Spleen (tissue), 11 donors: ENCODE measurements around the gene PAQR4. TPM values are rescaled to one million over a fixed set of nuclear protein-coding genes. Genes with fewer than 3 reads are reported as not detected.

Experiments
- DNase-seq: peaks from one replicate; pipeline ENCODE4 v3.0.0-alpha.2; 2020
- H3K27ac ChIP-seq, 8 donors: fragments of 200-600 bp; sonication (generic) in 7 of 8; 1 replicate in 4 of 8; 2 replicates in 4 of 8; pipeline versions ENCODE4 v1.5.0 to v1.8.0; 2016 to 2021; ENCODE audit warnings: inconsistent platforms in 4 of 8, mild to moderate bottlenecking in 4 of 8, moderate library complexity in 1 of 8
- H3K27me3 ChIP-seq, 7 donors: fragments of 200-600 bp; sonication (generic) in 6 of 7; replicated peaks in 1 of 7; 1 replicate in 4 of 7; 2 replicates in 3 of 7; pipeline versions ENCODE4 v1.5.0 to v1.8.0; 2016 to 2021; ENCODE audit warnings: inconsistent platforms in 3 of 7, mild to moderate bottlenecking in 1 of 7
- H3K36me3 ChIP-seq, 6 donors: fragments of 200-600 bp; sonication (generic) in 5 of 6; 1 replicate in 4 of 6; 2 replicates in 2 of 6; pipeline versions ENCODE4 v1.5.0 to v1.8.0; 2016 to 2021; ENCODE audit warnings: inconsistent platforms in 2 of 6
- H3K4me1 ChIP-seq, 6 donors: fragments of 200-600 bp; sonication (generic) in 5 of 6; 1 replicate in 3 of 6; 2 replicates in 3 of 6; pipeline versions ENCODE4 v1.5.0 to v1.8.0; 2016 to 2021; ENCODE audit warnings: inconsistent platforms in 3 of 6
- H3K4me3 ChIP-seq, 8 donors: fragments of 200-600 bp; sonication (generic) in 7 of 8; 1 replicate in 4 of 8; 2 replicates in 4 of 8; pipeline versions ENCODE4 v1.5.0 to v1.8.0; 2016 to 2021; ENCODE audit warnings: inconsistent platforms in 4 of 8, mild to moderate bottlenecking in 4 of 8, moderate library complexity in 2 of 8
- H3K9me3 ChIP-seq, 8 donors: fragments of 200-600 bp; sonication (generic) in 7 of 8; 1 replicate in 4 of 8; 2 replicates in 4 of 8; pipeline versions ENCODE4 v1.5.0 to v1.8.0; 2016 to 2021; ENCODE audit warnings: inconsistent platforms in 4 of 8
- POLR2A ChIP-seq, 3 donors: fragments of 450-650 bp; IDR thresholded peaks; one replicate each; pipeline ENCODE4 v1.5.1; 2017; ENCODE audit warnings: antibody characterized with exemption in 3 of 3, mild to moderate bottlenecking in 1 of 3
- POLR2AphosphoS5 ChIP-seq, 3 donors: sonication (generic); formaldehyde crosslinking; IDR thresholded peaks; one replicate each; pipeline ENCODE4 v1.5.1; 2017; ENCODE audit warnings: antibody characterized with exemption in 3 of 3
- WGBS, 5 donors: extraction: QIAGEN DNeasy Blood & Tissue Kit in 3 of 5; methylation state at CpG; one replicate each; pipeline versions ENCODE4 v1.1.5 to v1.1.7; 2013 to 2018; 5-methylcytosine and 5-hydroxymethylcytosine counted together
- intact Hi-C: fragments of 100-400 bp; cut with DNase I; formaldehyde crosslinking; loops from one replicate; pipeline ENCODE4 v1.15.0; 2023; ENCODE audit warnings: low total_unique reads
- polyA plus RNA-seq, 3 donors: library from polyadenylated mRNA; stranded (reverse); fragments of 200-250 nt; gene quantifications; one replicate each; pipeline ENCODE4 v1.2.1, GENCODE V29; 2013
- total RNA-seq, 7 donors: library from RNA; depleted of rRNA in 3 of 7; stranded (reverse); fragments of >200 nt in 3 of 7; fragmentation: NEBNext Ultra II Directional in 4 of 7; extraction: Animal tissue kit (Norgen Biotek cat#: 25700) in 4 of 7; gene quantifications; one replicate each; pipeline versions ENCODE4 v1.1.0 to v1.2.1, GENCODE V29; 2016 to 2021
- TF ChIP-seq, protein P1 (sequence below), 11 experiments: fragments of 200-600 bp in 7 of 11; fragments of 450-650 bp in 4 of 11; sonication (generic) in 4 of 11; IDR thresholded peaks in 8 of 11; conservative IDR thresholded peaks in 3 of 11; 1 replicate in 7 of 11; 2 replicates in 4 of 11; pipeline versions ENCODE4 v1.4.0 to v1.8.0; 2016 to 2021; ENCODE audit warnings: antibody characterized with exemption in 11 of 11, inconsistent platforms in 4 of 11, mild to moderate bottlenecking in 1 of 11
- donor health status: healthy with polysubstance abuse.
- donor health status: DM: no; HTN: no; CAD: no; lungs with moderate emphysema.
- donor health status: DM: no; HTN: no; CAD: no.
- donor health status: Bipolar disorder and iron deficiency.
- donor health status: healthy.
- donor health status: DM: no; HTN: no; CAD: no.
- donor health status: DM: yes; HTN: yes; CAD: no.

PAQR4 gene
- total and polyA plus RNA-seq, 10 donors = 2.1 to 9.0 (median 6.3) TPM

DNA sequence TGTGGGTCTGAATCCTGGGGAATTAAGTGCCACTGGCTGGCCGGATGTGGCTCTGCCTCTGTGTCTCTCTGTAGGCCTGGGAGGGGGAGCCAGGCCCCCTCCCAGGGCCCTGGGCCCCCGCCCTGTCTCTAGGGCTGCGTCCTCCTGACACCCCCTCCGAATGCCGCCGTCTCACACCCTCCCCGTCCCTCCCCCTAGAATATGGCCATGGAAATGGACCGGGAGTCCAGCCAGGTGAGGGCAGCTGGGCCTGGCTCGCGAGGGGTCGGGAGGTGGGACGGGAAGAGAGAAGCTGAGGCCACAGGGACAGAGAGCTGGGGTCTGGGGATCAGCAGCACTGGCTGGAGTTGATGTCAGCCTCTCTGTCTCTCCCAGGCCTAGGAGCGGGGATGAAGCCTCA, 27.1 kb downstream of the PAQR4 start:
- Histone ChIP-seq H3K4me3 (no peak overlapping the region), H3K36me3 (no peaks in the 10 kb centered on the region), H3K27me3 (peaks cover 0 to 31% (median 0%) of the 10 kb centered on the region in 7 donors), H3K9me3 (no peaks in the 10 kb centered on the region), H3K27ac (no peak overlapping the region), H3K4me1 (no peaks in the 10 kb centered on the region)
- no peak for DNase-seq
- TF ChIP-seq, protein P1, sequence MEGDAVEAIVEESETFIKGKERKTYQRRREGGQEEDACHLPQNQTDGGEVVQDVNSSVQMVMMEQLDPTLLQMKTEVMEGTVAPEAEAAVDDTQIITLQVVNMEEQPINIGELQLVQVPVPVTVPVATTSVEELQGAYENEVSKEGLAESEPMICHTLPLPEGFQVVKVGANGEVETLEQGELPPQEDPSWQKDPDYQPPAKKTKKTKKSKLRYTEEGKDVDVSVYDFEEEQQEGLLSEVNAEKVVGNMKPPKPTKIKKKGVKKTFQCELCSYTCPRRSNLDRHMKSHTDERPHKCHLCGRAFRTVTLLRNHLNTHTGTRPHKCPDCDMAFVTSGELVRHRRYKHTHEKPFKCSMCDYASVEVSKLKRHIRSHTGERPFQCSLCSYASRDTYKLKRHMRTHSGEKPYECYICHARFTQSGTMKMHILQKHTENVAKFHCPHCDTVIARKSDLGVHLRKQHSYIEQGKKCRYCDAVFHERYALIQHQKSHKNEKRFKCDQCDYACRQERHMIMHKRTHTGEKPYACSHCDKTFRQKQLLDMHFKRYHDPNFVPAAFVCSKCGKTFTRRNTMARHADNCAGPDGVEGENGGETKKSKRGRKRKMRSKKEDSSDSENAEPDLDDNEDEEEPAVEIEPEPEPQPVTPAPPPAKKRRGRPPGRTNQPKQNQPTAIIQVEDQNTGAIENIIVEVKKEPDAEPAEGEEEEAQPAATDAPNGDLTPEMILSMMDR (IDR thresholded peaks at IDR 0.05 in 8 of 11, conservative IDR thresholded peaks at IDR 0.05 in 3 of 11) = no peak
- no peak for TF ChIP-seq POLR2AphosphoS5 (IDR thresholded peaks at IDR 0.05)
- TF ChIP-seq POLR2A (IDR thresholded peaks at IDR 0.05) = no peak
- intact Hi-C loops = no loop called here
- 70 to 93% (median 84%) methylated on average over 8 to 13 of the region's 13 CpGs for WGBS, 5 donors

DNA sequence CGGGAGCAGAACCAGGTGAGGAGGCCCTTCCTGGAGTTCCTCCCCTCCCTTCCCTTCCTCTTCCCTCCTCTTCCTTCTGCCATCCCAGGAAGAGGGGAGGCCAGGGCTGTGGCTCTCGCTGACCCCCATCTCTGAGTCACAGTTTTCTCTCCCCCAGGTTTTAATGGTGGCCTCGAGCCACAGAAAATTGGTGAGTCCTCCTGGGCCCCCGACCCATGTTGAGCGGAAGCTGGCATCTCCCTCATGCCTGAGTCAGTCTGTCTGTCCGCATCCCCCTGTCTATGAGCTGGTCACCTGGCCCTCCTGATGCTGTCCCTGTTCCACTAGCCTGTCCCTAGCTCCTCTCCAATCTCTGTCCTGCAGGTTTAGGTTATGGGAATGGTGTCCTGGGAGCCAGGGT, 30.8 kb downstream of the PAQR4 start:
- 77 to 87% (median 80%) methylated on average over 6 of the region's 6 CpGs for WGBS, 5 donors
- Histone ChIP-seq H3K36me3 (no peaks in the 10 kb centered on the region), H3K27ac (no peak overlapping the region), H3K9me3 (no peaks in the 10 kb centered on the region), H3K27me3 (peaks cover 0 to 36% (median 0%) of the 10 kb centered on the region in 7 donors), H3K4me3 (no peak overlapping the region), H3K4me1 (peaks cover 0 to 13% (median 9%) of the 10 kb centered on the region in 6 donors)
- intact Hi-C loops = no loop called here
- DNase-seq = no peak
- TF ChIP-seq, protein P1 (IDR thresholded peaks at IDR 0.05 in 8 of 11, conservative IDR thresholded peaks at IDR 0.05 in 3 of 11) = no peak
- TF ChIP-seq POLR2A (IDR thresholded peaks at IDR 0.05) = no peak
- no peak for TF ChIP-seq POLR2AphosphoS5 (IDR thresholded peaks at IDR 0.05)

DNA sequence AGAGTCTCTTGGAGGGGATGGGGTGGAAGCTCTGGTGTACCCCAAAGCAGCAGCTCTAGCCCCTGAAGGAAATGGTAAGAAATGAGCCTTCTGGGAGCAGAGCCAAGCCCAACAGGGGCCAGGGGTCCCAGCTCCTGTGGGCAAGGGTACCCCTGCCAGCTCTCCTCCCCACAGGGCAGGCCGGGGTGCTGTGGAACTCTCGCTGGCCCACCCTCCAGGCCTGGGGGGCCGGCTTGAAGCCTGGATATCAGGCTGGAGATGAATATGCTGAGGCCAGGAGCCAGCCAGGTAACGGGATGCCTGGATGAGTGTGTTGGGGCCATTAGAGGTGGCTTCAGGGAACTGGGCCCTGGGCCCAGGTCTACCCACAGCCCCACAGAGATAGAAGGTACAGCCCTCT, 31.4 kb downstream of the PAQR4 start:
- no peak for DNase-seq

GRCh38 chr16:3001316-3001715, 32.2 kb downstream of the PAQR4 start:
- Histone ChIP-seq H3K36me3 (no peaks in the 10 kb centered on the region), H3K27me3 (peaks cover 0 to 42% (median 3%) of the 10 kb centered on the region in 7 donors), H3K4me3 (no peak overlapping the region), H3K9me3 (no peaks in the 10 kb centered on the region), H3K4me1 (peaks cover 0 to 27% (median 16%) of the 10 kb centered on the region in 6 donors), H3K27ac (no peak overlapping the region)
- WGBS, 5 donors = 67 to 87% (median 81%) methylated on average over 8 to 12 of the region's 12 CpGs
- DNase-seq = no peak
- intact Hi-C loops = no loop called here
- TF ChIP-seq POLR2A (IDR thresholded peaks at IDR 0.05) (no peak), POLR2AphosphoS5 (IDR thresholded peaks at IDR 0.05) (no peak)
- TF ChIP-seq, protein P1 (IDR thresholded peaks at IDR 0.05 in 8 of 11, conservative IDR thresholded peaks at IDR 0.05 in 3 of 11) = no peak

More for the DNA sequence above, 31.4 kb downstream of the PAQR4 start:
- intact Hi-C loops = no loop called here
- no peak for TF ChIP-seq POLR2AphosphoS5 (IDR thresholded peaks at IDR 0.05)
- TF ChIP-seq, protein P1 (IDR thresholded peaks at IDR 0.05 in 8 of 11, conservative IDR thresholded peaks at IDR 0.05 in 3 of 11) = no peak
- Histone ChIP-seq H3K4me3 (no peak overlapping the region), H3K4me1 (peaks cover 0 to 19% (median 12%) of the 10 kb centered on the region in 6 donors), H3K27me3 (peaks cover 0 to 39% (median 0%) of the 10 kb centered on the region in 7 donors), H3K36me3 (no peaks in the 10 kb centered on the region), H3K27ac (no peak overlapping the region), H3K9me3 (no peaks in the 10 kb centered on the region)
- 76 to 92% (median 84%) methylated on average over 3 to 4 of the region's 4 CpGs for WGBS, 5 donors
